ENCODE data around the gene IGFBP2.

The IGFBP2 gene

DNA sequence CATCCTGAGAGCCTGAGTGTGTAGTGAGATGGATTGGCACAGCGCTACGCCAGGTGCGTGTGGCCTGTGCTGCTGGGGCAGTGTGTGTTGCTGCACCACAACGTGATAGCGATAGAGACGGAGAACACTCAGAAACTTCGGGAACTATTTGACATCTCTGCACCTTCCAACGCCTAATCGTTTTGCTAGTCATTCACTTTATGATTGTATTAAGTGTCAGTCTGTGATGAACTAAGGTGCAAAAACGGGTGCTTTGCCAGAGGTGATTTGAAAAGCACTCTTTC lies 26.0 kb upstream of the IGFBP2 start:
- H3K36me3 Mint-ChIP-seq (ENCODE audit: low read depth): no peaks in the 10 kb centered on the region
- peak overlapping the region in 1 of 3 experiments; percentile 6 for H3K27ac Mint-ChIP-seq
- TF ChIP-seq, protein P1, sequence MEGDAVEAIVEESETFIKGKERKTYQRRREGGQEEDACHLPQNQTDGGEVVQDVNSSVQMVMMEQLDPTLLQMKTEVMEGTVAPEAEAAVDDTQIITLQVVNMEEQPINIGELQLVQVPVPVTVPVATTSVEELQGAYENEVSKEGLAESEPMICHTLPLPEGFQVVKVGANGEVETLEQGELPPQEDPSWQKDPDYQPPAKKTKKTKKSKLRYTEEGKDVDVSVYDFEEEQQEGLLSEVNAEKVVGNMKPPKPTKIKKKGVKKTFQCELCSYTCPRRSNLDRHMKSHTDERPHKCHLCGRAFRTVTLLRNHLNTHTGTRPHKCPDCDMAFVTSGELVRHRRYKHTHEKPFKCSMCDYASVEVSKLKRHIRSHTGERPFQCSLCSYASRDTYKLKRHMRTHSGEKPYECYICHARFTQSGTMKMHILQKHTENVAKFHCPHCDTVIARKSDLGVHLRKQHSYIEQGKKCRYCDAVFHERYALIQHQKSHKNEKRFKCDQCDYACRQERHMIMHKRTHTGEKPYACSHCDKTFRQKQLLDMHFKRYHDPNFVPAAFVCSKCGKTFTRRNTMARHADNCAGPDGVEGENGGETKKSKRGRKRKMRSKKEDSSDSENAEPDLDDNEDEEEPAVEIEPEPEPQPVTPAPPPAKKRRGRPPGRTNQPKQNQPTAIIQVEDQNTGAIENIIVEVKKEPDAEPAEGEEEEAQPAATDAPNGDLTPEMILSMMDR (IDR thresholded peaks at IDR 0.05; ENCODE audit: unreplicated experiment in 3 of 3): no peak
- H3K4me3 Mint-ChIP-seq: no peak overlapping the region
- peaks cover 18% of the 10 kb centered on the region for H3K27me3 Mint-ChIP-seq (ENCODE audit: low read depth)
- H3K9me3 Mint-ChIP-seq: no peaks in the 10 kb centered on the region
- peaks cover 27% of the 10 kb centered on the region for H3K4me1 Mint-ChIP-seq

DNA sequence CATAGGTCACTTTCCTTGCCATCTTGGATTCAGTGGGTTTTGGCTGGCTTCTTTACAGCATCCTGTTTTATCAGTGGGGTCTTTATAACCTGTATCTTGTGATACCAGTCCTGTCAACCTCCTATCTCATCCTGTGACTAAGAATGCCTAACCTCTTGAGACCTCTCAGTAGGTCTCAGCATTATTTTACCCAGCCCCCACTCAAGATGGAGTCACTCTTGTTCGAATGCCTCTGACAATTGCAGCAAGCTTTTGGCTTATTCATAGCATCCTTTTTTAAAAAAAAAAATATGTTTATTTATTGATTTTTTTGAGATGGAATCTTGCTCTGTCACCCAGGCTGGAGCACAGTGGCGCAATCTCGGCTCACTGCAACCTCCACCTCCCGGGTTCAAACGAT lies 24.7 kb upstream of the IGFBP2 start:
- Mint-ChIP-seq H3K27ac (no peak overlapping the region), H3K4me3 (no peak overlapping the region), H3K9me3 (no peaks in the 10 kb centered on the region), H3K36me3 (ENCODE audit: low read depth) (no peaks in the 10 kb centered on the region), H3K27me3 (ENCODE audit: low read depth) (peaks cover 18% of the 10 kb centered on the region), H3K4me1 (peaks cover 21% of the 10 kb centered on the region)
- TF ChIP-seq, protein P1 (IDR thresholded peaks at IDR 0.05; ENCODE audit: unreplicated experiment in 3 of 3): no peak

DNA sequence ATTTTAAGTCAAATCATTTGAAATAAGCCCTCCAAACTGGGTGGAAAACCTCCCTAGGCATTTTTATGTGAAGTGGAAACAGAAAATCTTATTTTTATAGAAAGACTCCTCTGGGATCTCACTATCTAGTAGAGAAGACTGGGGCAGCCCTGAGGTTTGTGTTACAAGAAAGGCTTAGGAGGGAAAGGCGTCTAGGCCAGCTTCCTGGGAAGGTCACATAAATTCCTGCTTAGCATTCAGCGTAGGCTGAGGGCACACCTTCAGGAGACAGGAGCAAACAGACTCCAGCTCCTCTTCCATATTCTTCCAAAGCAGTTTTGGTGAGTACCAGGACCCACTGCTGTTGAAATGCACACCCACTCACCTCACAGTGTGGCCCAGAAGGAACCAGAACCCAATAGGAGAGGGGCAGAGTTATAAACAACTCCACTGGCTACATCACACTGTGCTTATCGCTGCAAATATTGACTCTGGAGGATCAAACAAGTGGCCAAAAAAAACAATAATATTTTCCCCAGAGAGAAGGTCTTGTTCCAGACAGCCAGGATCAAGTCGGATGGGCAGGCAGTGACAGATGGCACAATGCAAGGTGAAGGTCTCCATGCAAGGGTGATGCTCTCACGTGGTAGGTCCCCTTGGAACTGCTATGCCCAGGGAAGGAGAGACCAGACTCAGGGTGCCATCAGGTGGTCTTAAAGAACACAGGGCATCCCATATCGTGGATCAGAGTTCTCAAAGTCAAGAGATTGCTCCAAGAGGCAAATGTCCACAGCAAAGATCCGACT lies 17.7 kb upstream of the IGFBP2 start:
- Mint-ChIP-seq H3K27me3 (ENCODE audit: low read depth) (peaks cover 8% of the 10 kb centered on the region), H3K36me3 (ENCODE audit: low read depth) (no peaks in the 10 kb centered on the region), H3K4me1 (peaks cover 23% of the 10 kb centered on the region), H3K9me3 (no peaks in the 10 kb centered on the region), H3K27ac (no peak overlapping the region), H3K4me3 (no peak overlapping the region)
- TF ChIP-seq, protein P1 (IDR thresholded peaks at IDR 0.05; ENCODE audit: unreplicated experiment in 3 of 3): no peak

DNA sequence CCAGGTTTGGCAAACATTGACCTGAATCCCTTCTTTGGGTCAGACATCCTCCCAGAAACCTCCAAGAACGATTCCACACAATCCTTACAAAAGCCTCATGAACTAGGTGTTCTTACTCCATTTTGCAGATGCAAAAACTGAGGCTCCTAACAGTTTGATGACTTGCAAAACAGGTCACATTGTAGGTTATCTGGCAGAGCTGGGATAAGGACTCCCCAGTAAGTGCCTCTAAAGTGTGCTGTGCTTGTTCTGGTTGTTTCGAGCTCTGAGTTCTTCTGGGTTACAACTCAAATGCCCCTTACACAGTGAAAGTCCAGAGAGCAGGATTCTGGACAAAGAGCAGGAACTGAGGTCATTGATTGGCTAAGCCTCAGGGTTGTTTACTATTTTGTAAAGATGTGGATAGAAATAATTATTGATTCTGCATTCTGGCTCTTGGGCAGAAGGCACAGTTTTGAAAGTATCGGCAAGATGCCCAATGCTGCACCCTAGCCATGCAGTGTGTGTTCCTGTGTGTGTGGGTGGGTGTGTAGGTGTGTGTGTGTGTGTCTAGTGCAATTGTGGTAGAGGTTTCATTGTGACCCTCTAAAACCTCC lies 17.0 kb upstream of the IGFBP2 start:
- no peaks in the 10 kb centered on the region for H3K36me3 Mint-ChIP-seq (ENCODE audit: low read depth)
- H3K4me1 Mint-ChIP-seq: peaks cover 30% of the 10 kb centered on the region
- H3K27ac Mint-ChIP-seq: no peak overlapping the region
- TF ChIP-seq, protein P1 (IDR thresholded peaks at IDR 0.05; ENCODE audit: unreplicated experiment in 3 of 3): no peak
- H3K27me3 Mint-ChIP-seq (ENCODE audit: low read depth): peaks cover 3% of the 10 kb centered on the region
- no peak overlapping the region for H3K4me3 Mint-ChIP-seq
- no peaks in the 10 kb centered on the region for H3K9me3 Mint-ChIP-seq

DNA sequence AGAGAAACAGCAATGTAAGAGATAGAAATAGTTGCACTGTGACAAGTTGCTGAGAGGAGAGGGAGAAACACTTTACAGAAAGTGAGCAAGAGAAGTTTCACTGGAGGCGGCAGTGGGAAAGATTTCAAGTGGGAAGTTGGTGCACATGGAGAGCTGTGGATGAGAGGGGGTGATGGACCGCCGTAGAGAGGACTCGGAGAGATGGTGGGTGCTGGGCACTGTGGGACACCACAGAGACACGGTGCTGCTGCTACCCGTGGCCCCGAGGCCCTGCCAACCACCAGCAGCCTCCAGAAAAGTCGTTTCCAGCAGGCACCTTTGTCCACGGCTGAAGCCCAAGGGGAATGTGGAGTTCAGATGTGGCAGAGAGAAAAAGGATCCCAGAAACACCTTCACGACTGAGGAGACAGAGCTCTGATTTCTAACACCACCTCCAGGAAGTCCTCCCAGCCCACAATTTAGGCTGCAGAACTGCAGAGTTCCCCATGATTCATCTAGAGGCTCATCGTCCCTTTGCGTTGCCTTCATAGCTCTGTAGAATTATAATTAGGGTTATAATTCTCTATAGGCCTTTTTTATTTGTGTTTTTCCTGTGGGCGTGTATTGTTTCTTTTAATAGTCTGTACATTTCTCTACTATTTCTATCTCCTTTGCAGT lies 15.9 kb upstream of the IGFBP2 start:
- H3K36me3 Mint-ChIP-seq (ENCODE audit: low read depth): no peaks in the 10 kb centered on the region
- H3K9me3 Mint-ChIP-seq: no peaks in the 10 kb centered on the region

More for the DNA sequence above, 15.9 kb upstream of the IGFBP2 start:
- Mint-ChIP-seq H3K4me1 (peaks cover 35% of the 10 kb centered on the region), H3K4me3 (no peak overlapping the region), H3K27me3 (ENCODE audit: low read depth) (no peaks in the 10 kb centered on the region), H3K27ac (peak overlapping the region; percentile 2 to 13 (median 4))
- TF ChIP-seq, protein P1 (IDR thresholded peaks at IDR 0.05; ENCODE audit: unreplicated experiment in 3 of 3): no peak

All from nephron (organoid).